GM12878 (cell line): ENCODE results near the gene PDXDC1. TPM values are rescaled to one million over a fixed set of nuclear protein-coding genes. Genes with fewer than 3 reads are reported as not detected.
A peak's percentile ranks its signal among the peaks of the same experiment; 100 is the strongest.

Source experiments
- ATAC-seq: fragments of 200-7000 bp; cut with Tn5 transposase; 3 replicates; pipeline ENCODE4 v1.9.1; 2020; ENCODE audit warnings: mild to moderate bottlenecking, moderate library complexity
- BruUV-seq: library from RNA; stranded (reverse); fragments of 400-500 nt; replicated peaks from 2 replicates; lab custom pipeline; 2021; lab: Mats Ljungman, UMichigan
- CTCF ChIA-PET: fragments of 300-600 bp; sonication (Branson Sonifier 250); formaldehyde crosslinking; extraction: SDS; loops from one replicate; lab custom pipeline; 2021; ENCODE audit warnings: inconsistent platforms; lab: Yijun Ruan, JAX
- POLR2A ChIA-PET: fragments of 350-600 bp; formaldehyde crosslinking; extraction: SDS; loops from one replicate; lab custom pipeline; 2021; ENCODE audit warnings: inconsistent platforms; lab: Charles Lee
- RAD21 ChIA-PET: fragments of 300-600 bp; sonication (Branson Sonifier 250); formaldehyde crosslinking; loops from one replicate; lab custom pipeline; 2023; ENCODE audit warnings: antibody characterized with exemption; ENCODE audit not compliant: unreplicated experiment; lab: Charles Lee
- SMC1A ChIA-PET: fragments of 300-600 bp; sonication (Branson Sonifier 250); formaldehyde crosslinking; loops from one replicate; lab custom pipeline; 2023; ENCODE audit not compliant: unreplicated experiment, uncharacterized antibody; lab: Charles Lee
- DNase-seq: peaks from one replicate; pipeline ENCODE4 v3.0.0-alpha.2; 2011; ENCODE audit warnings: low read depth, low spot score
- FAIRE-seq: peaks from 3 replicates; lab custom pipeline; 2011; peaks lifted over from hg19 to GRCh38; lab: Jason Lieb, UNC
- H2AFZ ChIP-seq: 2 replicates; pipeline ENCODE4 v1.6.0; 2011; ENCODE audit warnings: low read depth, low read length, control low read depth; ENCODE audit not compliant: control insufficient read depth
- H3K27ac ChIP-seq: 2 replicates; pipeline ENCODE4 v1.5.1; 2011; ENCODE audit warnings: control low read depth; ENCODE audit not compliant: control insufficient read depth, insufficient read depth
- H3K27me3 ChIP-seq, 2 experiments: replicated peaks in 1 of 2; 2 replicates each; pipeline versions ENCODE4 v1.6.0 to v1.6.1; 2011; ENCODE audit warnings: low read length in 1 of 2; ENCODE audit not compliant: control insufficient read depth in 2 of 2, insufficient read depth in 2 of 2
- H3K36me3 ChIP-seq, 2 experiments: 2 replicates each; pipeline ENCODE4 v1.5.1; 2011; ENCODE audit warnings: low read length in 1 of 2; ENCODE audit not compliant: control insufficient read depth in 2 of 2, insufficient read depth in 2 of 2
- H3K4me1 ChIP-seq: 2 replicates; pipeline ENCODE4 v1.6.1; 2011; ENCODE audit warnings: mild to moderate bottlenecking, low read length, moderate library complexity, mixed read lengths; ENCODE audit not compliant: control insufficient read depth, insufficient read depth
- H3K4me2 ChIP-seq: 2 replicates; pipeline ENCODE4 v1.6.0; 2011; ENCODE audit warnings: control low read depth; ENCODE audit not compliant: control insufficient read depth, insufficient read depth
- H3K4me3 ChIP-seq: fragments of 200-600 bp; sonication (generic); 2 replicates; pipeline ENCODE4 v1.5.1; 2016
- H3K79me2 ChIP-seq: 2 replicates; pipeline ENCODE4 v1.6.0; 2011; ENCODE audit warnings: low read length; ENCODE audit not compliant: control insufficient read depth, insufficient read depth
- H3K9ac ChIP-seq: 2 replicates; pipeline ENCODE4 v1.8.0; 2011; ENCODE audit warnings: low read length, control low read depth, mixed read lengths; ENCODE audit not compliant: control insufficient read depth, insufficient read depth
- H3K9me3 ChIP-seq: replicated peaks from 3 replicates; pipeline ENCODE4 v1.5.1; 2011; ENCODE audit warnings: mild to moderate bottlenecking, low read length; ENCODE audit not compliant: control insufficient read depth, insufficient read depth
- H4K20me1 ChIP-seq: 2 replicates; pipeline ENCODE4 v1.6.0; 2011; ENCODE audit not compliant: control insufficient read depth, insufficient read depth
- CBX5 ChIP-seq: sonication (generic); IDR thresholded peaks from 2 replicates; pipeline ENCODE4 v1.6.1; 2016; ENCODE audit warnings: low read depth, moderate library complexity, mild to moderate bottlenecking, inconsistent platforms
- E2F8 ChIP-seq: fragments of 450-650 bp; IDR thresholded peaks from 2 replicates; pipeline ENCODE4 v1.6.1; 2018; ENCODE audit warnings: mild to moderate bottlenecking, low read depth, moderate library complexity; ENCODE audit not compliant: partially characterized antibody
- FOXK2 ChIP-seq: fragments of 450-650 bp; IDR thresholded peaks from 2 replicates; pipeline ENCODE4 v1.6.1; 2017; ENCODE audit warnings: mild to moderate bottlenecking, moderate library complexity
- IRF4 ChIP-seq: IDR thresholded peaks from 2 replicates; pipeline ENCODE4 v1.6.1; 2011; ENCODE audit warnings: low read depth, low read length
- RELA ChIP-seq: fragments of 450-650 bp; IDR thresholded peaks from 2 replicates; pipeline ENCODE4 v1.8.0; 2014; ENCODE audit warnings: borderline replicate concordance; ENCODE audit not compliant: partially characterized antibody
- SREBF2 ChIP-seq: IDR thresholded peaks from 2 replicates; pipeline ENCODE4 v1.6.1; 2012; ENCODE audit warnings: mild to moderate bottlenecking, low read length
- ZNF384 ChIP-seq: IDR thresholded peaks from 2 replicates; pipeline ENCODE4 v1.6.1; 2012; ENCODE audit warnings: low read depth, mild to moderate bottlenecking, low read length, improper control_type of control experiment, borderline replicate concordance
- WGBS: methylation state at CpG from one replicate; pipeline ENCODE4 v1.1.6; 2016; ENCODE audit warnings: low lambda C conversion rate; ENCODE audit not compliant: insufficient replicate concordance, insufficient coverage; ENCODE audit errors: missing lambda C conversion rate; 5-methylcytosine and 5-hydroxymethylcytosine counted together
- in situ Hi-C: fragments of 300-500 bp; cut with MboI; formaldehyde crosslinking; loops from 9 replicates; pipeline ENCODE4 v1.14.3; 2018; ENCODE audit warnings: mixed read lengths
- intact Hi-C: fragments of 100-400 bp; cut with micrococcal nuclease; formaldehyde crosslinking; loops from one replicate; pipeline ENCODE4 v1.14.2; 2022; ENCODE audit not compliant: unreplicated experiment
- polyA plus RNA-seq, 11 experiments: library from polyadenylated mRNA; depleted of rRNA in 4 of 11; unstranded in 6 of 11; stranded (reverse) in 5 of 11; fragments of >200 nt; fragmentation: Nextera tagmentation in 4 of 11; fragmentation: Illumina TruSeq in 1 of 11; extraction: Ambion mirVana in 4 of 11; extraction: Trizol in 1 of 11; gene quantifications; 1 replicate in 1 of 11; 2 replicates in 10 of 11; pipeline versions ENCODE4 v1.2.1 to v1.2.3, GENCODE V29; 2011 to 2016; ENCODE audit warnings: inconsistent platforms in 2 of 11, missing spikeins in 2 of 11, low read depth in 1 of 11
- total RNA-seq, 4 experiments: library from RNA; depleted of rRNA in 3 of 4; stranded (reverse); fragments of >200 nt in 3 of 4; fragmentation: Illumina TruSeq in 1 of 4; extraction: Trizol in 1 of 4; gene quantifications; 2 replicates each; pipeline versions ENCODE4 v1.2.1 to v1.2.3, GENCODE V29; 2013 to 2021
- TF ChIP-seq, protein P1 (sequence below): IDR thresholded peaks from 2 replicates; pipeline ENCODE4 v1.6.1; 2011; ENCODE audit warnings: low read depth, mild to moderate bottlenecking, low read length, moderate library complexity, borderline replicate concordance; ENCODE audit errors: extremely low read depth

Gene PDXDC1
- total and polyA plus RNA-seq, 10 of the 15 experiments (the other 5 are each of a cell fraction or from before 2014, with no cell fraction given), result 6.1 to 78.2 (median 53.8) TPM

- TF ChIP-seq IRF4 (no peak), ZNF384 (no peak), RELA (no peak), CBX5 (no peak), FOXK2 (no peak), E2F8 (no peak), SREBF2 (no peak)
- TF ChIP-seq, protein P1, sequence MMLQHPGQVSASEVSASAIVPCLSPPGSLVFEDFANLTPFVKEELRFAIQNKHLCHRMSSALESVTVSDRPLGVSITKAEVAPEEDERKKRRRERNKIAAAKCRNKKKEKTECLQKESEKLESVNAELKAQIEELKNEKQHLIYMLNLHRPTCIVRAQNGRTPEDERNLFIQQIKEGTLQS, result no peak
- RAD21 ChIA-PET, result no interaction called here
- H2AFZ ChIP-seq, result no peak overlapping the region
- H3K9me3 ChIP-seq, result no peaks in the 10 kb centered on the region
- no peaks in the 10 kb centered on the region for H4K20me1 ChIP-seq
- no peak for ATAC-seq
- H3K36me3 ChIP-seq, result peaks cover 0 to under 1% of the 10 kb centered on the region in 2 experiments; a peak in 2 of 4 replicates
- no peak overlapping the region for H3K27ac ChIP-seq
- H3K9ac ChIP-seq, result no peak overlapping the region
- no TSS peak for BruUV-seq
- H3K4me3 ChIP-seq, result 0 out of 2 replicates have a peak overlapping the region, but pooled peaks have one; percentile 98
- no peak for FAIRE-seq
- no peaks in the 10 kb centered on the region for H3K27me3 ChIP-seq
- in situ Hi-C loops, result no loop called here
- 0 out of 2 replicates have a peak overlapping the region, but pooled peaks have one; percentile 1 for H3K4me2 ChIP-seq
- no peaks in the 10 kb centered on the region; the same call in 1 of the 2 replicates for H3K4me1 ChIP-seq
- intact Hi-C loops, result no loop called here
- CTCF ChIA-PET, result no interaction called here
- WGBS, result 92% methylated on average over 10 of the region's 10 CpGs
- POLR2A ChIA-PET, result no interaction called here
- SMC1A ChIA-PET, result no interaction called here
- peaks cover 12% of the 10 kb centered on the region for H3K79me2 ChIP-seq
- DNase-seq, result no peak
Measured at GRCh38 chr16:15053904-15054303, 79.1 kb downstream of the PDXDC1 start.
